WTC11 (cell line): ENCODE results near the gene SGIP1.

Experiments used
- ATF1 ChIP-seq: sonication (generic); formaldehyde crosslinking; IDR thresholded peaks from 2 replicates; pipeline ENCODE4 v1.8.1; 2023; ENCODE audit warnings: mild to moderate bottlenecking, moderate library complexity, missing genetic modification reagents
- FOXJ3 ChIP-seq: sonication (generic); formaldehyde crosslinking; IDR thresholded peaks from 2 replicates; pipeline ENCODE4 v1.9.0; 2021; ENCODE audit warnings: missing genetic modification reagents, mild to moderate bottlenecking, borderline replicate concordance
- GRHL2 ChIP-seq: fragments of 250-450 bp; sonication (Bioruptor Pico); IDR thresholded peaks from 2 replicates; pipeline ENCODE4 v1.8.0; 2022; ENCODE audit warnings: mild to moderate bottlenecking, moderate library complexity; ENCODE audit not compliant: insufficient replicate concordance, severe bottlenecking
- NFE2L1 ChIP-seq: sonication (generic); formaldehyde crosslinking; IDR thresholded peaks from 2 replicates; pipeline ENCODE4 v1.8.1; 2023; ENCODE audit warnings: missing genetic modification reagents
- PRRX2 ChIP-seq: fragments of 250-450 bp; sonication (Bioruptor Pico); IDR thresholded peaks from 2 replicates; pipeline ENCODE4 v1.8.0; 2021; ENCODE audit warnings: mild to moderate bottlenecking
- ZNF317 ChIP-seq: sonication (generic); formaldehyde crosslinking; IDR thresholded peaks from 2 replicates; pipeline ENCODE4 v1.8.1; 2023; ENCODE audit warnings: low read depth, mild to moderate bottlenecking, moderate library complexity, missing genetic modification reagents, borderline replicate concordance
- TF ChIP-seq, protein P1 (sequence below): fragments of 200-600 bp; IDR thresholded peaks from 2 replicates; pipeline ENCODE4 v1.8.0; 2022; ENCODE audit warnings: antibody characterized with exemption
- TF ChIP-seq, protein P2 (sequence below): sonication (generic); formaldehyde crosslinking; IDR thresholded peaks from 2 replicates; pipeline ENCODE4 v1.8.1; 2022; ENCODE audit warnings: low read depth, missing genetic modification reagents, borderline replicate concordance
- TF ChIP-seq, protein P3 (sequence below): fragments of 250-450 bp; sonication (Bioruptor Pico); IDR thresholded peaks from 2 replicates; pipeline ENCODE4 v1.9.0; 2021; ENCODE audit warnings: moderate library complexity, mild to moderate bottlenecking, inconsistent platforms, borderline replicate concordance
- TF ChIP-seq, protein P4 (sequence below): sonication (generic); formaldehyde crosslinking; IDR thresholded peaks from 2 replicates; pipeline ENCODE4 v1.8.0; 2022; ENCODE audit warnings: mild to moderate bottlenecking, missing genetic modification reagents
- TF ChIP-seq, protein P5 (sequence below): sonication (generic); formaldehyde crosslinking; IDR thresholded peaks from 2 replicates; pipeline ENCODE4 v1.8.1; 2022; ENCODE audit warnings: missing genetic modification reagents, borderline replicate concordance
- TF ChIP-seq, protein P6 (sequence below): sonication (generic); formaldehyde crosslinking; conservative IDR thresholded peaks from 2 replicates; pipeline ENCODE4 v1.8.1; 2023; ENCODE audit warnings: mild to moderate bottlenecking, low read depth, missing genetic modification reagents, moderate library complexity
- TF ChIP-seq, protein P7 (sequence below): sonication (generic); formaldehyde crosslinking; IDR thresholded peaks from 2 replicates; pipeline ENCODE4 v1.8.0; 2022; ENCODE audit warnings: missing genetic modification reagents

DNA sequence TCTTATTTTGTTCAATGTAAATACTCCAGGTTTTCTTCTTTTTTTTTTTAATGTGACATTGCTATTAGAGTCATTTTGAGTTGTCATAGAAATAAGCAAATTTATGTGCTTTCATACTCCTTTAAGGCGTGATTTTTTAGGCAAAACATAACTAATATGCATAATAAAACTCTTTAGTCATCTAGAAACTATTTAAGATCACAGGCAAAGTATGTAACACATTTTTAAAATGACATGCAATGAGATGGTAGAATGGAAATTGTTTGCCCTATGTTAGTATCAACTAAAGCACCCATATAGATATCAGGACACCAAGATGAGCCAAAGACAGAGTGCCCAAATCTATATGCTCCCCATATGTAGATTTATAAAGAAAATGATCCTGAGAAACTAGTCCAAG, 41.5 kb upstream of the SGIP1 start:
- TF ChIP-seq, protein P1, sequence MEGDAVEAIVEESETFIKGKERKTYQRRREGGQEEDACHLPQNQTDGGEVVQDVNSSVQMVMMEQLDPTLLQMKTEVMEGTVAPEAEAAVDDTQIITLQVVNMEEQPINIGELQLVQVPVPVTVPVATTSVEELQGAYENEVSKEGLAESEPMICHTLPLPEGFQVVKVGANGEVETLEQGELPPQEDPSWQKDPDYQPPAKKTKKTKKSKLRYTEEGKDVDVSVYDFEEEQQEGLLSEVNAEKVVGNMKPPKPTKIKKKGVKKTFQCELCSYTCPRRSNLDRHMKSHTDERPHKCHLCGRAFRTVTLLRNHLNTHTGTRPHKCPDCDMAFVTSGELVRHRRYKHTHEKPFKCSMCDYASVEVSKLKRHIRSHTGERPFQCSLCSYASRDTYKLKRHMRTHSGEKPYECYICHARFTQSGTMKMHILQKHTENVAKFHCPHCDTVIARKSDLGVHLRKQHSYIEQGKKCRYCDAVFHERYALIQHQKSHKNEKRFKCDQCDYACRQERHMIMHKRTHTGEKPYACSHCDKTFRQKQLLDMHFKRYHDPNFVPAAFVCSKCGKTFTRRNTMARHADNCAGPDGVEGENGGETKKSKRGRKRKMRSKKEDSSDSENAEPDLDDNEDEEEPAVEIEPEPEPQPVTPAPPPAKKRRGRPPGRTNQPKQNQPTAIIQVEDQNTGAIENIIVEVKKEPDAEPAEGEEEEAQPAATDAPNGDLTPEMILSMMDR: no peak
- TF ChIP-seq ATF1: no peak
- no peak for TF ChIP-seq GRHL2 (CRISPR knock-in tag)
- TF ChIP-seq NFE2L1: no peak
- TF ChIP-seq FOXJ3 (CRISPR knock-in tag): no peak
- TF ChIP-seq, protein P2, sequence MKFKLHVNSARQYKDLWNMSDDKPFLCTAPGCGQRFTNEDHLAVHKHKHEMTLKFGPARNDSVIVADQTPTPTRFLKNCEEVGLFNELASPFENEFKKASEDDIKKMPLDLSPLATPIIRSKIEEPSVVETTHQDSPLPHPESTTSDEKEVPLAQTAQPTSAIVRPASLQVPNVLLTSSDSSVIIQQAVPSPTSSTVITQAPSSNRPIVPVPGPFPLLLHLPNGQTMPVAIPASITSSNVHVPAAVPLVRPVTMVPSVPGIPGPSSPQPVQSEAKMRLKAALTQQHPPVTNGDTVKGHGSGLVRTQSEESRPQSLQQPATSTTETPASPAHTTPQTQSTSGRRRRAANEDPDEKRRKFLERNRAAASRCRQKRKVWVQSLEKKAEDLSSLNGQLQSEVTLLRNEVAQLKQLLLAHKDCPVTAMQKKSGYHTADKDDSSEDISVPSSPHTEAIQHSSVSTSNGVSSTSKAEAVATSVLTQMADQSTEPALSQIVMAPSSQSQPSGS (CRISPR knock-in tag): no peak
- TF ChIP-seq, protein P3, sequence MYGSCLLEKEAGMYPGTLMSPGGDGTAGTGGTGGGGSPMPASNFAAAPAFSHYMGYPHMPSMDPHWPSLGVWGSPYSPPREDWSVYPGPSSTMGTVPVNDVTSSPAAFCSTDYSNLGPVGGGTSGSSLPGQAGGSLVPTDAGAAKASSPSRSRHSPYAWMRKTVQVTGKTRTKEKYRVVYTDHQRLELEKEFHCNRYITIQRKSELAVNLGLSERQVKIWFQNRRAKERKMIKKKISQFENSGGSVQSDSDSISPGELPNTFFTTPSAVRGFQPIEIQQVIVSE (CRISPR knock-in tag): no peak
- TF ChIP-seq, protein P4, sequence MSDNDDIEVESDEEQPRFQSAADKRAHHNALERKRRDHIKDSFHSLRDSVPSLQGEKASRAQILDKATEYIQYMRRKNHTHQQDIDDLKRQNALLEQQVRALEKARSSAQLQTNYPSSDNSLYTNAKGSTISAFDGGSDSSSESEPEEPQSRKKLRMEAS (CRISPR knock-in tag): no peak
- TF ChIP-seq, protein P5, sequence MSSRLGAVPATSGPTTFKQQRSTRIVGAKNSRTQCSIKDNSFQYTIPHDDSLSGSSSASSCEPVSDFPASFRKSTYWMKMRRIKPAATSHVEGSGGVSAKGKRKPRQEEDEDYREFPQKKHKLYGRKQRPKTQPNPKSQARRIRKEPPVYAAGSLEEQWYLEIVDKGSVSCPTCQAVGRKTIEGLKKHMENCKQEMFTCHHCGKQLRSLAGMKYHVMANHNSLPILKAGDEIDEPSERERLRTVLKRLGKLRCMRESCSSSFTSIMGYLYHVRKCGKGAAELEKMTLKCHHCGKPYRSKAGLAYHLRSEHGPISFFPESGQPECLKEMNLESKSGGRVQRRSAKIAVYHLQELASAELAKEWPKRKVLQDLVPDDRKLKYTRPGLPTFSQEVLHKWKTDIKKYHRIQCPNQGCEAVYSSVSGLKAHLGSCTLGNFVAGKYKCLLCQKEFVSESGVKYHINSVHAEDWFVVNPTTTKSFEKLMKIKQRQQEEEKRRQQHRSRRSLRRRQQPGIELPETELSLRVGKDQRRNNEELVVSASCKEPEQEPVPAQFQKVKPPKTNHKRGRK (CRISPR knock-in tag): no peak
- TF ChIP-seq ZNF317 (CRISPR knock-in tag): no peak
- no peak for TF ChIP-seq PRRX2 (CRISPR knock-in tag)
- TF ChIP-seq, protein P6, sequence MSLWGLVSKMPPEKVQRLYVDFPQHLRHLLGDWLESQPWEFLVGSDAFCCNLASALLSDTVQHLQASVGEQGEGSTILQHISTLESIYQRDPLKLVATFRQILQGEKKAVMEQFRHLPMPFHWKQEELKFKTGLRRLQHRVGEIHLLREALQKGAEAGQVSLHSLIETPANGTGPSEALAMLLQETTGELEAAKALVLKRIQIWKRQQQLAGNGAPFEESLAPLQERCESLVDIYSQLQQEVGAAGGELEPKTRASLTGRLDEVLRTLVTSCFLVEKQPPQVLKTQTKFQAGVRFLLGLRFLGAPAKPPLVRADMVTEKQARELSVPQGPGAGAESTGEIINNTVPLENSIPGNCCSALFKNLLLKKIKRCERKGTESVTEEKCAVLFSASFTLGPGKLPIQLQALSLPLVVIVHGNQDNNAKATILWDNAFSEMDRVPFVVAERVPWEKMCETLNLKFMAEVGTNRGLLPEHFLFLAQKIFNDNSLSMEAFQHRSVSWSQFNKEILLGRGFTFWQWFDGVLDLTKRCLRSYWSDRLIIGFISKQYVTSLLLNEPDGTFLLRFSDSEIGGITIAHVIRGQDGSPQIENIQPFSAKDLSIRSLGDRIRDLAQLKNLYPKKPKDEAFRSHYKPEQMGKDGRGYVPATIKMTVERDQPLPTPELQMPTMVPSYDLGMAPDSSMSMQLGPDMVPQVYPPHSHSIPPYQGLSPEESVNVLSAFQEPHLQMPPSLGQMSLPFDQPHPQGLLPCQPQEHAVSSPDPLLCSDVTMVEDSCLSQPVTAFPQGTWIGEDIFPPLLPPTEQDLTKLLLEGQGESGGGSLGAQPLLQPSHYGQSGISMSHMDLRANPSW (CRISPR knock-in tag): no peak
- TF ChIP-seq, protein P7, sequence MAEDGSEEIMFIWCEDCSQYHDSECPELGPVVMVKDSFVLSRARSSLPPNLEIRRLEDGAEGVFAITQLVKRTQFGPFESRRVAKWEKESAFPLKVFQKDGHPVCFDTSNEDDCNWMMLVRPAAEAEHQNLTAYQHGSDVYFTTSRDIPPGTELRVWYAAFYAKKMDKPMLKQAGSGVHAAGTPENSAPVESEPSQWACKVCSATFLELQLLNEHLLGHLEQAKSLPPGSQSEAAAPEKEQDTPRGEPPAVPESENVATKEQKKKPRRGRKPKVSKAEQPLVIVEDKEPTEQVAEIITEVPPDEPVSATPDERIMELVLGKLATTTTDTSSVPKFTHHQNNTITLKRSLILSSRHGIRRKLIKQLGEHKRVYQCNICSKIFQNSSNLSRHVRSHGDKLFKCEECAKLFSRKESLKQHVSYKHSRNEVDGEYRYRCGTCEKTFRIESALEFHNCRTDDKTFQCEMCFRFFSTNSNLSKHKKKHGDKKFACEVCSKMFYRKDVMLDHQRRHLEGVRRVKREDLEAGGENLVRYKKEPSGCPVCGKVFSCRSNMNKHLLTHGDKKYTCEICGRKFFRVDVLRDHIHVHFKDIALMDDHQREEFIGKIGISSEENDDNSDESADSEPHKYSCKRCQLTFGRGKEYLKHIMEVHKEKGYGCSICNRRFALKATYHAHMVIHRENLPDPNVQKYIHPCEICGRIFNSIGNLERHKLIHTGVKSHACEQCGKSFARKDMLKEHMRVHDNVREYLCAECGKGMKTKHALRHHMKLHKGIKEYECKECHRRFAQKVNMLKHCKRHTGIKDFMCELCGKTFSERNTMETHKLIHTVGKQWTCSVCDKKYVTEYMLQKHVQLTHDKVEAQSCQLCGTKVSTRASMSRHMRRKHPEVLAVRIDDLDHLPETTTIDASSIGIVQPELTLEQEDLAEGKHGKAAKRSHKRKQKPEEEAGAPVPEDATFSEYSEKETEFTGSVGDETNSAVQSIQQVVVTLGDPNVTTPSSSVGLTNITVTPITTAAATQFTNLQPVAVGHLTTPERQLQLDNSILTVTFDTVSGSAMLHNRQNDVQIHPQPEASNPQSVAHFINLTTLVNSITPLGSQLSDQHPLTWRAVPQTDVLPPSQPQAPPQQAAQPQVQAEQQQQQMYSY (CRISPR knock-in tag): no peak
